Suprapubic skin (tissue), 4 donors: ENCODE measurements around the gene UCN2. TPM values are rescaled to one million over a fixed set of nuclear protein-coding genes. Genes with fewer than 3 reads are reported as not detected.

Experiments used
- DNase-seq, 2 donors: peaks; one replicate each; pipeline ENCODE4 v3.0.0-alpha.2; 2019; ENCODE audit warnings: low spot score in 2 of 2
- H3K27ac ChIP-seq: fragments of 200-600 bp; sonication (generic); one replicate; pipeline ENCODE4 v1.5.1; 2019
- H3K27me3 ChIP-seq: fragments of 200-600 bp; sonication (generic); one replicate; pipeline ENCODE4 v1.5.1; 2019
- H3K36me3 ChIP-seq: fragments of 200-600 bp; sonication (generic); one replicate; pipeline ENCODE4 v1.5.1; 2019
- H3K4me1 ChIP-seq: fragments of 200-600 bp; sonication (generic); one replicate; pipeline ENCODE4 v1.5.1; 2019
- H3K4me3 ChIP-seq: fragments of 200-600 bp; sonication (generic); one replicate; pipeline ENCODE4 v1.5.1; 2019; ENCODE audit warnings: mild to moderate bottlenecking
- H3K9me3 ChIP-seq: fragments of 200-600 bp; sonication (generic); one replicate; pipeline ENCODE4 v1.5.1; 2019
- EP300 ChIP-seq: sonication (generic); formaldehyde crosslinking; IDR thresholded peaks from one replicate; pipeline ENCODE4 v1.6.1; 2017; ENCODE audit warnings: antibody characterized with exemption
- POLR2A ChIP-seq, 2 donors: fragments of 450-650 bp; IDR thresholded peaks; one replicate each; pipeline ENCODE4 v1.6.1; 2017; ENCODE audit warnings: antibody characterized with exemption in 2 of 2, mild to moderate bottlenecking in 2 of 2, moderate library complexity in 2 of 2
- POLR2AphosphoS5 ChIP-seq, 3 donors: sonication (generic); formaldehyde crosslinking; IDR thresholded peaks; one replicate each; pipeline ENCODE4 v1.6.1; 2017; ENCODE audit warnings: antibody characterized with exemption in 3 of 3
- WGBS: methylation state at CpG from one replicate; pipeline ENCODE4 v1.1.5; 2018; 5-methylcytosine and 5-hydroxymethylcytosine counted together
- total RNA-seq, 4 donors: library from RNA; depleted of rRNA; stranded (reverse); fragments of >200 nt; gene quantifications; one replicate each; pipeline ENCODE4 v1.1.0, GENCODE V29; 2016
- TF ChIP-seq, protein P1 (sequence below), 2 donors: fragments of 200-600 bp in 1 of 2; fragments of 450-650 bp in 1 of 2; sonication (generic) in 1 of 2; IDR thresholded peaks; one replicate each; pipeline ENCODE4 v1.5.1; 2016 to 2019; ENCODE audit warnings: antibody characterized with exemption in 2 of 2, mild to moderate bottlenecking in 1 of 2, moderate library complexity in 1 of 2

UCN2 gene
- total RNA-seq, 4 donors from 2014 or later, result 10.1 to 23.7 (median 18.0) TPM

DNA sequence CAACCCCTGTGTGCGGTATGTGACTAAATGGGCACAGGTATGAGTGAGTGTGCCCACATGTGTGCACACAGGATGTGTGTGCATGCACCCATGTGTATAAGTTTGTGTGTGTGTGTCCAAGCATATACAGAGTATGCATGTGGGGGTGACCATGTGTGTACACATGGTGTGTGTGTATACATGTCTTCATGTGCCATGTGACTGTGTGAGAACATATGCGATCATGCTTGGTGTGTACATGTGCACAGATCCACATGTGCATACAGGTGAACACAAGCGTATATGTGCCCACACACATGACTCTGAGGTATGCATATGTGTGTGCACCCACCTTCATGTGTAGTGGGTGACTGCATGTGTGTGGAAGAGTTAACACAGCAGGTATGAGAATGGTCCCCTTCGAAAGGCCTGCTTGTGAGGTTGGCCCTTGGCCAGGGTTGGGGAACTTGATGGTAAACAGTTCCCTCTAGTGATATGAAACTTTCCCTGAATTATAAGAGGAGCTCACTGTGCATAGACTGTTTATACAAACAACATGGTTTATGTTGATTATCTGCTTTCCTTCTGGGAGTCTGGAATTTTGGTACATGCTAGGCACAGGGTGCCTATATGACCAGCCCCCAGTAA, 17.3 kb downstream of the UCN2 start:
- WGBS, result 70% methylated on average over 4 of the region's 4 CpGs

DNA sequence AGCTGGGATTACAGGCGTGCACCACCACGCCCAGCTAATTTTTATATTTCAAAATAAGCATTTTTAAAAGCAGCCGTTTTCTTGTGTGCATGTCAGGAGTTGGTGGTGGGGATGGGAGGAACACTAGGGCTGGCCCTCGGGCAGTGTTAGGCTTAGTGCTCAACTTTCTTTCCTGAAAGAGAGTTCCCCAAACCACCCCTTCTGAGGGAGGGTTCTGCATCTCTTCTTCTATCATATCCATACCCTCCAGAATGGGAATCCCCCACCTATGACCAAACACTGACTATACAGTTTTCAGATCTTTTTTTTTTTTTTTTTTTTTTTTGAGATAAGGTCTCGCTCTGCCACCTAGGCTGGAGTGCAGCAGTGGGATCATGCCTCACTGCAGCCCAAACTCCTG, 19.4 kb downstream of the UCN2 start:
- Histone ChIP-seq H3K9me3 (no peaks in the 10 kb centered on the region), H3K36me3 (peaks cover 16% of the 10 kb centered on the region), H3K4me1 (peaks cover 7% of the 10 kb centered on the region), H3K27ac (no peak overlapping the region), H3K4me3 (no peak overlapping the region), H3K27me3 (no peaks in the 10 kb centered on the region)
- no peak for TF ChIP-seq POLR2A (IDR thresholded peaks at IDR 0.05)
- no peak for DNase-seq
- WGBS, result 87% methylated on average over 5 of the region's 5 CpGs

More for the DNA sequence above, 17.3 kb downstream of the UCN2 start:
- H3K4me1 ChIP-seq, result peaks cover 7% of the 10 kb centered on the region
- H3K27me3 ChIP-seq, result no peaks in the 10 kb centered on the region
- no peak overlapping the region for H3K27ac ChIP-seq
- peaks cover 14% of the 10 kb centered on the region for H3K36me3 ChIP-seq
- DNase-seq, result no peak
- no peaks in the 10 kb centered on the region for H3K9me3 ChIP-seq
- no peak overlapping the region for H3K4me3 ChIP-seq
- TF ChIP-seq EP300 (no peak), POLR2AphosphoS5 (IDR thresholded peaks at IDR 0.05) (no peak), POLR2A (IDR thresholded peaks at IDR 0.05) (no peak)
- TF ChIP-seq, protein P1, sequence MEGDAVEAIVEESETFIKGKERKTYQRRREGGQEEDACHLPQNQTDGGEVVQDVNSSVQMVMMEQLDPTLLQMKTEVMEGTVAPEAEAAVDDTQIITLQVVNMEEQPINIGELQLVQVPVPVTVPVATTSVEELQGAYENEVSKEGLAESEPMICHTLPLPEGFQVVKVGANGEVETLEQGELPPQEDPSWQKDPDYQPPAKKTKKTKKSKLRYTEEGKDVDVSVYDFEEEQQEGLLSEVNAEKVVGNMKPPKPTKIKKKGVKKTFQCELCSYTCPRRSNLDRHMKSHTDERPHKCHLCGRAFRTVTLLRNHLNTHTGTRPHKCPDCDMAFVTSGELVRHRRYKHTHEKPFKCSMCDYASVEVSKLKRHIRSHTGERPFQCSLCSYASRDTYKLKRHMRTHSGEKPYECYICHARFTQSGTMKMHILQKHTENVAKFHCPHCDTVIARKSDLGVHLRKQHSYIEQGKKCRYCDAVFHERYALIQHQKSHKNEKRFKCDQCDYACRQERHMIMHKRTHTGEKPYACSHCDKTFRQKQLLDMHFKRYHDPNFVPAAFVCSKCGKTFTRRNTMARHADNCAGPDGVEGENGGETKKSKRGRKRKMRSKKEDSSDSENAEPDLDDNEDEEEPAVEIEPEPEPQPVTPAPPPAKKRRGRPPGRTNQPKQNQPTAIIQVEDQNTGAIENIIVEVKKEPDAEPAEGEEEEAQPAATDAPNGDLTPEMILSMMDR (IDR thresholded peaks at IDR 0.05), result no peak

DNA sequence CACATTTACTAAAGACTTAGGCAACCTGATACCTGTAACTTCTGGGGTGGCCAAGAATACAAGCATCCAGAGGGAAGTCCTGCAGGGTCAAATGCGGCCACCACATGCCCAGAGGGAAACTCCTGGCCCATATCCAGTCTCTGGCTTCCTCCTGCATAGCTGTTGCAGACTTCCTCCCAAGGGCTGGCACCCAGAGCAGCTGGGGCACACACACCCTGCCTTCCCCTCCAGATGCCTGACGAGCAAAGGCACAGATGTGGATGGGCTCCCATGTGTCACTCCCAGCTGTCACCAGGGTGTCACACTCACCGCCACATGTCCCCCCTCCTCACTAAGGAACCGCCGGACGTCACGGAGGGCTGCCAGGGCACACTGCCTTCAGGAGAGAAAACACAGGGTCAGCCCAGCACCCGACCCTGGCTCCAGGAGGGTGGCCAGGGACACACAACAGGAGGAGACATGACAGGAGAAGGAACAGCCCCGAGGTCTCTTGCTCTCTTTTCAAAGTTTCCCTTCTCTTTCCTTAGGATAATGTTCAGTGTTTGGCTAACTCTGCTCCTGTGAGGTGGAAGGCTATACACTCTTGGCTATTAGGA, 20.2 kb downstream of the UCN2 start:
- H3K9me3 ChIP-seq, result no peaks in the 10 kb centered on the region
- H3K4me1 ChIP-seq, result no peaks in the 10 kb centered on the region
- DNase-seq, result no peak
- 70% methylated on average over 9 of the region's 9 CpGs for WGBS
- peaks cover 16% of the 10 kb centered on the region for H3K36me3 ChIP-seq
- TF ChIP-seq POLR2AphosphoS5 (IDR thresholded peaks at IDR 0.05), result no peak
- TF ChIP-seq, protein P1 (IDR thresholded peaks at IDR 0.05), result no peak
- no peak overlapping the region for H3K27ac ChIP-seq
- no peak overlapping the region for H3K4me3 ChIP-seq
- H3K27me3 ChIP-seq, result no peaks in the 10 kb centered on the region

DNA sequence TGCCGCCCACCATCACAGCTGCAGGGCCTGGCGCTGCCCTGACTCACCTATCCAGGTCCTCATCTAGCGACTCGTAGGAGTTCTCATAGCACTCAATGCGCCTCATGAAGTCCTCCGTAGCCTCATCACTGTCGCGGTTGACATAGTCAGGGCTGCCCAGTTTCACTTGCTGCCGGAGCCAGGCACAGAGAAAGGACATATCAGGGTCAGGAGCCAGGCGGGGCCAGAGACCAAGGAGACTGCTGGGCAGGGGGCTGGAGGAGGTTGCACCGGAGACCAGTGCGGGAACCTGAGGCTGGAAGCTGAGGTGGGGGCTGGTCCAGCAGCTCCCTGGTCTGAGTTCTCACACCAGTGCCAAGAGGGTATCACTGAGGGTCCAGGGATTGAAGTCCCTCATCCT, 25.1 kb downstream of the UCN2 start:
- 92% methylated on average over 12 of the region's 12 CpGs for WGBS
- H3K4me1 ChIP-seq, result no peaks in the 10 kb centered on the region
- no peak for DNase-seq
- H3K27me3 ChIP-seq, result no peaks in the 10 kb centered on the region
- TF ChIP-seq, protein P1 (IDR thresholded peaks at IDR 0.05), result no peak
- no peak for TF ChIP-seq POLR2AphosphoS5 (IDR thresholded peaks at IDR 0.05)
- no peak for TF ChIP-seq EP300
- TF ChIP-seq POLR2A (IDR thresholded peaks at IDR 0.05), result no peak
- H3K9me3 ChIP-seq, result no peaks in the 10 kb centered on the region
- H3K36me3 ChIP-seq, result peaks cover 20% of the 10 kb centered on the region
- H3K4me3 ChIP-seq, result no peak overlapping the region
- no peak overlapping the region for H3K27ac ChIP-seq

DNA sequence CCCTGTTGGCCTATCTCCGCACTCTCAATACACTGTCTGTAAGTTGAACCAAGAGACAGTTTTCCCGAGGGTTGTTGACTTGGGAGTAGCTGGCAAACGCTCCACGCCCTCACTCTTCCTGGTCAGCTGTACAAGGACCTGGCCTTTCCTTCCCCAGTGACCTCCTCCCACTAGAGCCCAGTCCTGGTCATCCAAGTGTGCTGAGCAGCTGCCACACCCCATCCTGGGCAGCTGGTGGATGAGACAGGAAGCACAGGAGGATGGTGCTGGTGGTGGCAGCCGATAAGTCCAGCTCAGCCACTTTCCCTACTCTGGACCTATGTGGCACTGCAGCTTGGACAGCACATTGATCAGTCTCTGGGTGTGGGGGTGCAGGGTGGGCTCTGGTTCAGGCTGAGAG, 26.8 kb downstream of the UCN2 start:
- no peak for TF ChIP-seq POLR2AphosphoS5 (IDR thresholded peaks at IDR 0.05)
- no peak for TF ChIP-seq POLR2A (IDR thresholded peaks at IDR 0.05)
- TF ChIP-seq, protein P1 (IDR thresholded peaks at IDR 0.05), result no peak
- TF ChIP-seq EP300, result no peak
- no peaks in the 10 kb centered on the region for H3K4me1 ChIP-seq
- no peak overlapping the region for H3K4me3 ChIP-seq
- no peak overlapping the region for H3K27ac ChIP-seq
- peaks cover 13% of the 10 kb centered on the region for H3K36me3 ChIP-seq
- H3K9me3 ChIP-seq, result no peaks in the 10 kb centered on the region
- H3K27me3 ChIP-seq, result no peaks in the 10 kb centered on the region
- 89% methylated on average over 5 of the region's 5 CpGs for WGBS
- DNase-seq, result no peak
